ENCODE data around the gene RPS13.

Gene RPS13

GRCh38 chr11:17024924-17025323, 52.5 kb downstream of the RPS13 start:
- no peak overlapping the region for H3K4me3 ChIP-seq (ENCODE audit: low read depth, low read length)
- TF ChIP-seq CTCF (IDR thresholded peaks at IDR 0.05; ENCODE audit: borderline replicate concordance, insufficient read depth, low read depth, low read length), result no peak
